Neural progenitor cell (in vitro differentiated cells): ENCODE data around the gene RAVER1. TPM values are rescaled to one million over a fixed set of nuclear protein-coding genes. Genes with fewer than 3 reads are reported as not detected.
"Not testable (repeated sequence)": the region's sequence is repeated elsewhere in the genome, so short reads cannot be mapped to it uniquely, and the experiment has no call there.

Experiments used
- DNase-seq: peaks from one replicate; pipeline ENCODE4 v3.0.0-alpha.2; 2016; ENCODE audit warnings: low spot score
- H2AFZ ChIP-seq: fragments of 200-600 bp; sonication (generic); replicated peaks from 2 replicates; pipeline ENCODE4 v1.6.1; 2016; ENCODE audit warnings: antibody characterized with exemption
- H3F3A ChIP-seq: fragments of 200-600 bp; sonication (generic); 2 replicates; pipeline ENCODE4 v1.6.1; 2016; ENCODE audit warnings: antibody characterized with exemption, low read depth
- H3K27ac ChIP-seq: fragments of 200-600 bp; sonication (generic); 2 replicates; pipeline ENCODE4 v1.5.1; 2016; ENCODE audit warnings: mild to moderate bottlenecking
- H3K27me3 ChIP-seq: fragments of 200-600 bp; sonication (generic); 2 replicates; pipeline ENCODE4 v1.6.1; 2016; ENCODE audit warnings: mild to moderate bottlenecking, moderate library complexity
- H3K36me3 ChIP-seq: fragments of 200-600 bp; sonication (generic); 2 replicates; pipeline ENCODE4 v1.5.1; 2016
- H3K4me1 ChIP-seq: fragments of 200-600 bp; sonication (generic); 2 replicates; pipeline ENCODE4 v1.6.1; 2016; ENCODE audit warnings: mixed run types
- H3K4me2 ChIP-seq: fragments of 200-600 bp; sonication (generic); 2 replicates; pipeline ENCODE4 v1.6.1; 2016
- H3K4me3 ChIP-seq: fragments of 200-600 bp; sonication (generic); 2 replicates; pipeline ENCODE4 v1.5.1; 2016
- H3K79me2 ChIP-seq: fragments of 200-600 bp; sonication (generic); 2 replicates; pipeline ENCODE4 v1.6.1; 2016; ENCODE audit warnings: low read depth
- H3K9ac ChIP-seq: fragments of 200-600 bp; sonication (generic); 2 replicates; pipeline ENCODE4 v1.6.1; 2016
- H3K9me3 ChIP-seq: fragments of 200-600 bp; sonication (generic); 2 replicates; pipeline ENCODE4 v1.5.1; 2016; ENCODE audit warnings: low read depth
- H4K20me1 ChIP-seq: fragments of 200-600 bp; sonication (generic); 2 replicates; pipeline ENCODE4 v1.6.1; 2016; ENCODE audit warnings: low read depth
- H3K27ac Mint-ChIP-seq: 3 replicates; pipeline ENCODE4 v1.8.0; 2021; ENCODE audit warnings: mixed read lengths
- H3K27me3 Mint-ChIP-seq: 2 replicates; pipeline ENCODE4 v1.8.0; 2022; ENCODE audit warnings: low read depth, mild to moderate bottlenecking, inconsistent platforms, moderate library complexity, mixed read lengths; ENCODE audit not compliant: insufficient read depth
- H3K36me3 Mint-ChIP-seq: 3 replicates; pipeline ENCODE4 v1.8.0; 2021; ENCODE audit warnings: mixed read lengths
- H3K4me1 Mint-ChIP-seq: 3 replicates; pipeline ENCODE4 v1.8.0; 2021; ENCODE audit warnings: mixed read lengths
- H3K4me3 Mint-ChIP-seq: 3 replicates; pipeline ENCODE4 v1.8.0; 2021; ENCODE audit warnings: mild to moderate bottlenecking, moderate library complexity, mixed read lengths
- H3K9me3 Mint-ChIP-seq: 3 replicates; pipeline ENCODE4 v1.8.0; 2020; ENCODE audit warnings: mixed read lengths
- EZH2 ChIP-seq: fragments of 200-600 bp; sonication (generic); IDR thresholded peaks from 2 replicates; pipeline ENCODE4 v1.6.1; 2017; ENCODE audit warnings: antibody characterized with exemption, mild to moderate bottlenecking, moderate library complexity
- EZH2phosphoT487 ChIP-seq: fragments of 200-600 bp; sonication (generic); IDR thresholded peaks from 2 replicates; pipeline ENCODE4 v1.6.1; 2017; ENCODE audit warnings: antibody characterized with exemption
- total RNA-seq: library from RNA; depleted of rRNA; stranded (reverse); fragments of >200 nt; gene quantifications from 2 replicates; pipeline ENCODE4 v1.2.3, GENCODE V29; 2015; ENCODE audit warnings: low replicate concordance
- TF ChIP-seq, protein P1 (sequence below): fragments of 200-600 bp; sonication (generic); IDR thresholded peaks from 2 replicates; pipeline ENCODE4 v1.5.1; 2017; ENCODE audit warnings: antibody characterized with exemption, mild to moderate bottlenecking

Gene RAVER1
- total RNA-seq, 1 donor from 2014 or later, result 5.4 TPM

- no peaks in the 10 kb centered on the region for H3F3A ChIP-seq
- no peak overlapping the region for H3K4me3 ChIP-seq
- no peak for DNase-seq
- no peaks in the 10 kb centered on the region for H3K4me1 ChIP-seq
- peaks cover 7% of the 10 kb centered on the region for H3K27me3 Mint-ChIP-seq
- no peak overlapping the region for H3K4me3 Mint-ChIP-seq
- H3K9me3 Mint-ChIP-seq, result no peaks in the 10 kb centered on the region
- no peaks in the 10 kb centered on the region for H3K36me3 Mint-ChIP-seq
- H3K9me3 ChIP-seq, result no peaks in the 10 kb centered on the region
- no peak overlapping the region for H3K27ac Mint-ChIP-seq
- H3K36me3 ChIP-seq, result no peaks in the 10 kb centered on the region
- no peak overlapping the region for H2AFZ ChIP-seq
- no peak overlapping the region for H3K9ac ChIP-seq
- peaks cover 8% of the 10 kb centered on the region for H4K20me1 ChIP-seq
- no peak overlapping the region for H3K4me2 ChIP-seq
- no peak for TF ChIP-seq EZH2
- TF ChIP-seq EZH2phosphoT487, result no peak
- TF ChIP-seq, protein P1, sequence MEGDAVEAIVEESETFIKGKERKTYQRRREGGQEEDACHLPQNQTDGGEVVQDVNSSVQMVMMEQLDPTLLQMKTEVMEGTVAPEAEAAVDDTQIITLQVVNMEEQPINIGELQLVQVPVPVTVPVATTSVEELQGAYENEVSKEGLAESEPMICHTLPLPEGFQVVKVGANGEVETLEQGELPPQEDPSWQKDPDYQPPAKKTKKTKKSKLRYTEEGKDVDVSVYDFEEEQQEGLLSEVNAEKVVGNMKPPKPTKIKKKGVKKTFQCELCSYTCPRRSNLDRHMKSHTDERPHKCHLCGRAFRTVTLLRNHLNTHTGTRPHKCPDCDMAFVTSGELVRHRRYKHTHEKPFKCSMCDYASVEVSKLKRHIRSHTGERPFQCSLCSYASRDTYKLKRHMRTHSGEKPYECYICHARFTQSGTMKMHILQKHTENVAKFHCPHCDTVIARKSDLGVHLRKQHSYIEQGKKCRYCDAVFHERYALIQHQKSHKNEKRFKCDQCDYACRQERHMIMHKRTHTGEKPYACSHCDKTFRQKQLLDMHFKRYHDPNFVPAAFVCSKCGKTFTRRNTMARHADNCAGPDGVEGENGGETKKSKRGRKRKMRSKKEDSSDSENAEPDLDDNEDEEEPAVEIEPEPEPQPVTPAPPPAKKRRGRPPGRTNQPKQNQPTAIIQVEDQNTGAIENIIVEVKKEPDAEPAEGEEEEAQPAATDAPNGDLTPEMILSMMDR, result no peak
- H3K79me2 ChIP-seq, result no peaks in the 10 kb centered on the region
- H3K27me3 ChIP-seq, result no peaks in the 10 kb centered on the region
- H3K4me1 Mint-ChIP-seq, result peaks cover 1% of the 10 kb centered on the region
- H3K27ac ChIP-seq, result no peak overlapping the region
Measured at GRCh38 chr19:10339977-10340376, 6.6 kb upstream of the RAVER1 start.

- no peak for DNase-seq
- no peaks in the 10 kb centered on the region for H3K36me3 ChIP-seq
- H3K4me1 ChIP-seq, result peaks cover 2% of the 10 kb centered on the region
- no peaks in the 10 kb centered on the region for H3K9me3 ChIP-seq
- H2AFZ ChIP-seq, result no peak within 1 kb of the TSS
- H3K4me3 Mint-ChIP-seq, result no peak within 1 kb of the TSS
- peaks cover 2% of the 10 kb centered on the region for H3F3A ChIP-seq
- TF ChIP-seq EZH2, result no peak
- no peak for TF ChIP-seq EZH2phosphoT487
- TF ChIP-seq, protein P1, result no peak
- no peak within 1 kb of the TSS for H3K9ac ChIP-seq
- H4K20me1 ChIP-seq, result peaks cover 10% of the 10 kb centered on the region
- H3K4me1 Mint-ChIP-seq, result peaks cover 5% of the 10 kb centered on the region
- H3K36me3 Mint-ChIP-seq, result no peaks in the 10 kb centered on the region
- H3K4me3 ChIP-seq, result no peak within 1 kb of the TSS
- no peak within 1 kb of the TSS for H3K27ac Mint-ChIP-seq
- peaks cover 7% of the 10 kb centered on the region for H3K27me3 Mint-ChIP-seq
- H3K79me2 ChIP-seq, result no peaks in the 10 kb centered on the region
- H3K4me2 ChIP-seq, result no peak within 1 kb of the TSS
- no peak within 1 kb of the TSS for H3K27ac ChIP-seq
- peaks cover 2% of the 10 kb centered on the region for H3K27me3 ChIP-seq
- H3K9me3 Mint-ChIP-seq, result no peaks in the 10 kb centered on the region
Measured at GRCh38 chr19:10339380-10339960, 6.1 kb upstream of the RAVER1 start, which contains the start of gene ICAM3. Gene ICAM3 (minus strand): TSS chr19:10339624. CDS start chr19:10339614, 10 bp downstream.

GRCh38 chr19:10338940-10339339, 5.6 kb upstream of the RAVER1 start:
- Histone ChIP-seq H3K27me3 (peaks cover 7% of the 10 kb centered on the region), H3K4me2 (no peak overlapping the region), H3K79me2 (no peaks in the 10 kb centered on the region), H3K27ac (no peak overlapping the region), H3K36me3 (no peaks in the 10 kb centered on the region), H3K4me3 (no peak overlapping the region), H3F3A (peaks cover 7% of the 10 kb centered on the region), H4K20me1 (peaks cover 14% of the 10 kb centered on the region), H2AFZ (no peak overlapping the region), H3K4me1 (peaks cover 7% of the 10 kb centered on the region), H3K9ac (no peak overlapping the region), H3K9me3 (no peaks in the 10 kb centered on the region)
- Mint-ChIP-seq H3K36me3 (no peaks in the 10 kb centered on the region), H3K9me3 (no peaks in the 10 kb centered on the region), H3K27ac (no peak overlapping the region), H3K4me1 (peaks cover 10% of the 10 kb centered on the region), H3K4me3 (no peak overlapping the region), H3K27me3 (peaks cover 7% of the 10 kb centered on the region)
- TF ChIP-seq, protein P1, result no peak
- no peak for TF ChIP-seq EZH2phosphoT487
- no peak for TF ChIP-seq EZH2
- DNase-seq, result no peak

DNA sequence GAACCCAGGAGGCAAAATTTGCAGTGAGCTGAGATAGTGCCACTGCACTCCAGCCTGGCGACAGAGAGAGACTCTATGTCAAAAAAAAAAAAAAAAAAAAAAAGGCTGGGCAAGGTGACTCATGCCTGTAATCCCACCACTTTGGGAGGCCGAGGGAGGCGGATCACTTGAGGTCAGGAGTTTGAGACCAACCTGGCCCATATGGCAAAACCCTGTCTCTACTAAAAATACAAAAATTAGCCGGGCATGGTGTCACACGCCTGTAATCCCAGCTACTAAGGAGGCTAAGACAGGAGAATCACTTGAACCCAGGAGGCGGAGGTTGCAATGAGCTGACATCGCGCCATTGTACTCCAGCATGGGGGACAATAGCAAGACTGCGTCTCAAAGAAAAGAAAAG, 3.4 kb upstream of the RAVER1 start:
- Mint-ChIP-seq H3K27me3 (peaks cover 11% of the 10 kb centered on the region), H3K4me1 (peaks cover 22% of the 10 kb centered on the region)
- H3K9me3 ChIP-seq, H3K36me3 Mint-ChIP-seq, H2AFZ ChIP-seq, DNase-seq, H3K9ac ChIP-seq, H3K9me3 Mint-ChIP-seq, H3K36me3 ChIP-seq, H3K27me3 ChIP-seq, H3K4me3 Mint-ChIP-seq, H3K27ac ChIP-seq, H3K27ac Mint-ChIP-seq, H3K4me3 ChIP-seq, H3K4me2 ChIP-seq: not testable (repeated sequence)
- Histone ChIP-seq H4K20me1 (peaks cover 26% of the 10 kb centered on the region), H3K79me2 (peaks cover 14% of the 10 kb centered on the region), H3F3A (peaks cover 10% of the 10 kb centered on the region), H3K4me1 (peaks cover 15% of the 10 kb centered on the region)
